Uterus (tissue), 4 donors: ENCODE measurements around the gene MAN2A1. TPM values are rescaled to one million over a fixed set of nuclear protein-coding genes. Genes with fewer than 3 reads are reported as not detected.

Experiments
- DNase-seq, 2 donors: peaks; one replicate each; pipeline ENCODE4 v3.0.0-alpha.2; 2019 to 2020
- H3K27ac ChIP-seq, 2 donors: fragments of 200-600 bp; sonication (generic); 1 replicate in 1 of 2; 2 replicates in 1 of 2; pipeline ENCODE4 v1.5.1; 2016 to 2018
- H3K27me3 ChIP-seq, 2 donors: fragments of 200-600 bp; sonication (generic); one replicate each; pipeline ENCODE4 v1.5.1; 2018 to 2019; ENCODE audit warnings: control low read depth in 1 of 2
- H3K36me3 ChIP-seq, 2 donors: fragments of 200-600 bp; sonication (generic); one replicate each; pipeline ENCODE4 v1.5.1; 2019; ENCODE audit warnings: control low read depth in 1 of 2
- H3K4me1 ChIP-seq, 2 donors: fragments of 200-600 bp; sonication (generic); one replicate each; pipeline ENCODE4 v1.5.1; 2018 to 2019; ENCODE audit warnings: control low read depth in 1 of 2
- H3K4me3 ChIP-seq, 2 donors: fragments of 200-600 bp; sonication (generic); 1 replicate in 1 of 2; 2 replicates in 1 of 2; pipeline ENCODE4 v1.5.1; 2018 to 2019; ENCODE audit warnings: mild to moderate bottlenecking in 1 of 2
- H3K9me3 ChIP-seq, 2 donors: fragments of 200-600 bp; sonication (generic); one replicate each; pipeline ENCODE4 v1.5.1; 2019; ENCODE audit warnings: control low read depth in 1 of 2
- POLR2A ChIP-seq, 2 donors: fragments of 450-650 bp; IDR thresholded peaks; one replicate each; pipeline ENCODE4 v1.6.1; 2016; ENCODE audit warnings: antibody characterized with exemption in 2 of 2, mild to moderate bottlenecking in 1 of 2, moderate library complexity in 1 of 2
- intact Hi-C: fragments of 100-400 bp; cut with DNase I; formaldehyde crosslinking; loops from one replicate; pipeline ENCODE4 v1.15.1; 2023; ENCODE audit warnings: low total_unique reads
- total RNA-seq, 4 donors: library from RNA; depleted of rRNA in 3 of 4; stranded (reverse); fragments of >200 nt in 3 of 4; gene quantifications; one replicate each; pipeline versions ENCODE4 v1.1.0 to v1.2.4, GENCODE V29; 2014 to 2023
- TF ChIP-seq, protein P1 (sequence below), 4 experiments: fragments of 200-600 bp in 2 of 4; fragments of 450-650 bp in 2 of 4; sonication (generic) in 2 of 4; IDR thresholded peaks; one replicate each; pipeline ENCODE4 v1.5.1; 2016 to 2019; ENCODE audit warnings: antibody characterized with exemption in 4 of 4, mild to moderate bottlenecking in 2 of 4, moderate library complexity in 1 of 4
- donor health status: DM: yes; HTN: yes; CAD: no.

The MAN2A1 gene
- total RNA-seq, 4 donors from 2014 or later = 22.8 to 109 (median 40.6) TPM

DNA sequence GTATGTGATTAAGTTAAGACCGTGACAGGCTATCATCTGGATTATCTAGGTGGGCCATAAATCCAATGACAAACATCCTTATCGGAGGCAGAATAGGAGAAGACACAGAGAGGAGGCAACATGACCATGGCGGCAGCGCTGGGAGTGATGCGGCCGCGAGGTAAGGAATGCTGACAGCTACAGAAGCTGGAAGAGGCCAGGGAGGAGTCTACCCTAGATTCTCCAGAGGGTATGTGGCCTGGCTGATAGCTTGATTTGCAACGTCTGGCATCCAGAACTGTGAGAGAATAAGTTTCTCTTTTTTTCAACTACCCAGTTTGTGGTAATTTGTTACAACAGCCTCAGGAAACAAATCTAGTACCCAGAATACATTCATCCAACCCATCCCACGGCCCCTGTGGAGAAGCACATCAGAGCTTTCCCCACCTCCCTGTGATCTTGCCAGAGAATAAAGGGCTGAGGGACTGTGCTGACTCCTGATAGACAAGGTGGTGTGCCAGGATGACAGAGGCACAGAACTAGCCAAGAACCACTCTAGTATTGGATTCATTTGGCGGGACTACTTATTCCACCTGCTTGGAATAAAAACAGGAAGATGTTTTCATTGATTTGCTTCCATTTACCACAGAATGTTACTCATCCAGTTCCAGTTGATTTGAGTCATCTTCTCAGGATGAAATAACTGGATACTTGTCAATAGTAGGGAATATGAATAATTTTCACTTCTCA lies 187.4 kb downstream of the MAN2A1 start:
- Histone ChIP-seq H3K4me3 (no peak overlapping the region), H3K27ac (no peak overlapping the region), H3K9me3 (no peaks in the 10 kb centered on the region), H3K4me1 (no peaks in the 10 kb centered on the region), H3K36me3 (no peaks in the 10 kb centered on the region), H3K27me3 (no peaks in the 10 kb centered on the region)
- TF ChIP-seq POLR2A (IDR thresholded peaks at IDR 0.05) = no peak
- TF ChIP-seq, protein P1, sequence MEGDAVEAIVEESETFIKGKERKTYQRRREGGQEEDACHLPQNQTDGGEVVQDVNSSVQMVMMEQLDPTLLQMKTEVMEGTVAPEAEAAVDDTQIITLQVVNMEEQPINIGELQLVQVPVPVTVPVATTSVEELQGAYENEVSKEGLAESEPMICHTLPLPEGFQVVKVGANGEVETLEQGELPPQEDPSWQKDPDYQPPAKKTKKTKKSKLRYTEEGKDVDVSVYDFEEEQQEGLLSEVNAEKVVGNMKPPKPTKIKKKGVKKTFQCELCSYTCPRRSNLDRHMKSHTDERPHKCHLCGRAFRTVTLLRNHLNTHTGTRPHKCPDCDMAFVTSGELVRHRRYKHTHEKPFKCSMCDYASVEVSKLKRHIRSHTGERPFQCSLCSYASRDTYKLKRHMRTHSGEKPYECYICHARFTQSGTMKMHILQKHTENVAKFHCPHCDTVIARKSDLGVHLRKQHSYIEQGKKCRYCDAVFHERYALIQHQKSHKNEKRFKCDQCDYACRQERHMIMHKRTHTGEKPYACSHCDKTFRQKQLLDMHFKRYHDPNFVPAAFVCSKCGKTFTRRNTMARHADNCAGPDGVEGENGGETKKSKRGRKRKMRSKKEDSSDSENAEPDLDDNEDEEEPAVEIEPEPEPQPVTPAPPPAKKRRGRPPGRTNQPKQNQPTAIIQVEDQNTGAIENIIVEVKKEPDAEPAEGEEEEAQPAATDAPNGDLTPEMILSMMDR (IDR thresholded peaks at IDR 0.05) = no peak
- DNase-seq = no peak
- intact Hi-C loops = no loop called here

DNA sequence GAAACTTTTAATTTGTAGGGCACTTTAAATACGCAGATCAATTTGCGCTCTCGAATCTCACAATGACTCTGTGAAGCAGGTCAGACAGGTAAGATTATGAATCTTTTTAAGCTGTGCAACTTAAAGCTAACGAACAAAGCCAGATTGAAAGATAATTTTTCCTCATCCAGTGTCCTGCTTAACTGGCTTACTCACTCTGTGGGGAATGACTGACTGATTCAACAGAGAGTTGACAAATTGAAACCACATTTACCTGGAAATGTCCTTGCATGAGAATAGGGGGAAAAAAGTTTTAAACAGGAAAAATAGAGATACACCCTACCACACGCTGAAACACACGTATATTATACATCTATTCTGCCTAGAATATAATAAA lies 187.9 kb downstream of the MAN2A1 start:
- H3K9me3 ChIP-seq = no peaks in the 10 kb centered on the region
- intact Hi-C loops = no loop called here
- no peak for DNase-seq
- H3K4me1 ChIP-seq = no peaks in the 10 kb centered on the region
- H3K4me3 ChIP-seq = no peak overlapping the region
- no peak overlapping the region for H3K27ac ChIP-seq
- H3K27me3 ChIP-seq = no peaks in the 10 kb centered on the region
- no peak for TF ChIP-seq POLR2A (IDR thresholded peaks at IDR 0.05)
- no peaks in the 10 kb centered on the region for H3K36me3 ChIP-seq

DNA sequence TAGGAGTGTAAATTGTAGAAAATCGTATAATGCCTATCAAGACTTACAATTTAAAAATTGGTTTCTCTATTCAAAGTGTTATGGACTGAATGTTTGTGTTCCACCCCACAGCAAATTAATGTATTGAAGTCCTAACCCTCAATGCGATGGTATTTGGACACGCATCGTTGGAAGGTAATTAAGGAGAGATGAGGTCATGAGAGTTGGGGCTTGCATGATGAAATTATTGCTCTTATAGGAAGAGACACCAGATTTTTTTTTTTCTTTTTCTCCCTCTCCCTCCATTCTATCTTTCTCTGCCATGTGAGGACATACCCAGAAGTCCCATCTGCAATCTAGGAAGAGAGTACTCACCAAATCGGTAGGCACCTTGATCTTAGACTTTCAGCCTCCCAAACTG lies 189.2 kb downstream of the MAN2A1 start:
- TF ChIP-seq, protein P1 (IDR thresholded peaks at IDR 0.05) = no peak
- no peak for TF ChIP-seq POLR2A (IDR thresholded peaks at IDR 0.05)
- Histone ChIP-seq H3K4me1 (no peaks in the 10 kb centered on the region), H3K27me3 (no peaks in the 10 kb centered on the region), H3K27ac (no peak overlapping the region), H3K9me3 (no peaks in the 10 kb centered on the region), H3K36me3 (no peaks in the 10 kb centered on the region), H3K4me3 (no peak overlapping the region)
- intact Hi-C loops = no loop called here
- no peak for DNase-seq

DNA sequence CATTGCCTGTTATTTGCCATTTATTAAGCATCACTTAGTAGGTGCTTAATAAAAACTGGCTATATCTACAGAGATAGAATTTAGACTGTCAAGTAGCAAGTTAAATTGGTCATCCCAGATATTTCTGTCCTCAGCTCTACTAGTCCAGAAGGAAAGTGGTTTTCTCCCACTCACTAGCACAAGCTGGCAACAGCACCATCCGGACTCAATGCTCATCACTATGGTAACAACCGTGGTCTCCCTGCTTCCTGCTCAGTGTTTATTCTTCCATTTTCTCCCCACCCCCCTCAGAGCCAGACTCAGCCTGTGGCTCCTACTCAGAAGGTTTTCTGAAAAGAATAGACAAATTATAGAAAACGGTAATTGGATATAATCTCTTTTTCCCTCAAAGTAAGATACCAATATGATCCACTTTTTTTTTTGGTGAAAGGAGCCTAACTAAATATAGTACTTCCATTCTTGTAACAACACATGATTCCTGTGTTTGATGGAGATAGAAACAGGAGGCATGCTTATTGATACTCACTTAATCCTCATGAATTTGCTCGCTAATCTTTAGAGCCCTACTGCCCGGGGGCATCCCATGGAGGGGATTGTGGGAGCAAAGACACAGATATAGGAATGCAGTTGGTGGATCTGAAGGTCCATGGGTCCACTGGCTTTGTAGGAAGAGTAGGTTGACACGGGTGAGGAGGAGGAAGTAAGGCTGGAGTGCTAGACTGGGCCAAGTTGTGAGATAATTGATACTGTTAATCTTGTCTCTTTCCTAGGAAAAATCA lies 191.4 kb downstream of the MAN2A1 start:
- no peaks in the 10 kb centered on the region for H3K4me1 ChIP-seq
- H3K9me3 ChIP-seq = no peaks in the 10 kb centered on the region
- intact Hi-C loops = no loop called here
- no peak overlapping the region for H3K4me3 ChIP-seq
- no peaks in the 10 kb centered on the region for H3K36me3 ChIP-seq
- no peak for DNase-seq
- H3K27me3 ChIP-seq = no peaks in the 10 kb centered on the region
- no peak overlapping the region for H3K27ac ChIP-seq
- no peak for TF ChIP-seq POLR2A (IDR thresholded peaks at IDR 0.05)
- TF ChIP-seq, protein P1 (IDR thresholded peaks at IDR 0.05) = no peak

DNA sequence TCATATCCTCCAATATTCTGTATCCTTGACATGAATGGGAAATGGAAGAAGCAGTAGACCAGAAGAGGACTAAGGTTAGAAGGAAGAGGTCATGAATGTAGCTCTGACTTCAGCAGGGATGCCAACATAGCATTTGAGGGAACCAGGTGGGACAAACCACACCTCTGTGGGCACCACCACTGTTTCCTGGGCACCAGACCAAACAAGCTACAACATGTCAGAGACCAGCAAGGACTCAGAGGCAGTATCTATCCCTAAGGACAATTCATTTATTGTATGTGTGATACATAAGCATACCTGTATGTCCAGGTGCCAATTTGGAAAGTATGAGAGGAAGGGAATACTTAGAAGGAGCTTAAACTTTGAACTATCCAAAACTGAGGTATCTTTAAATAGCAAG lies 192.8 kb downstream of the MAN2A1 start:
- no peak overlapping the region for H3K27ac ChIP-seq
- H3K4me3 ChIP-seq = no peak overlapping the region
- intact Hi-C loops = no loop called here
- H3K36me3 ChIP-seq = no peaks in the 10 kb centered on the region
- no peaks in the 10 kb centered on the region for H3K4me1 ChIP-seq
- no peak for DNase-seq
- H3K27me3 ChIP-seq = no peaks in the 10 kb centered on the region
- no peak for TF ChIP-seq POLR2A (IDR thresholded peaks at IDR 0.05)
- TF ChIP-seq, protein P1 (IDR thresholded peaks at IDR 0.05) = no peak
- no peaks in the 10 kb centered on the region for H3K9me3 ChIP-seq
